Activated T-helper 2 cell treated with anti-CD3 and anti-CD28 coated beads, Interferon-gamma antibody, Interleukin-2, Interleukin-4, amounts not matched to agents 10 μg/mL and 5 μg/mL and 100 μg/mL, durations not matched to agents 14 hours and 24 hours and 36 hours (primary cell): ENCODE data around the gene LINGO3. TPM values are rescaled to one million over a fixed set of nuclear protein-coding genes. Genes with fewer than 3 reads are reported as not detected.

ENCODE experiments used
- DNase-seq: peaks from one replicate; pipeline ENCODE4 v3.0.0; 2021; ENCODE audit warnings: low spot score
- H3K27ac Mint-ChIP-seq: one replicate; pipeline ENCODE4 v1.8.0; 2021; ENCODE audit warnings: mixed read lengths
- H3K27me3 Mint-ChIP-seq: one replicate; pipeline ENCODE4 v1.8.0; 2021; ENCODE audit warnings: low read depth, mixed read lengths
- H3K36me3 Mint-ChIP-seq: one replicate; pipeline ENCODE4 v1.8.0; 2021; ENCODE audit warnings: low read depth, mixed read lengths
- H3K4me1 Mint-ChIP-seq: one replicate; pipeline ENCODE4 v1.8.0; 2021; ENCODE audit warnings: low read depth, mixed read lengths
- H3K4me3 Mint-ChIP-seq: one replicate; pipeline ENCODE4 v1.8.0; 2021; ENCODE audit warnings: low read depth, mild to moderate bottlenecking, moderate library complexity, mixed read lengths
- H3K9me3 Mint-ChIP-seq: one replicate; pipeline ENCODE4 v1.8.0; 2021; ENCODE audit warnings: mixed read lengths
- intact Hi-C: fragments of 100-400 bp; cut with micrococcal nuclease; formaldehyde crosslinking; loops from one replicate; pipeline ENCODE4 v1.15.1; 2023
- total RNA-seq: library from RNA; stranded (reverse); gene quantifications from 2 replicates; pipeline ENCODE4 v1.2.3, GENCODE V29; 2022

The LINGO3 gene
- total RNA-seq, 1 donor from 2014 or later: 0.23 TPM

- Mint-ChIP-seq H3K27me3 (no peaks in the 10 kb centered on the region), H3K27ac (peak within 1 kb of the TSS; percentile 100), H3K4me3 (peak within 1 kb of the TSS; percentile 100), H3K36me3 (peaks cover 39% of the 10 kb centered on the region), H3K4me1 (peaks cover 44% of the 10 kb centered on the region), H3K9me3 (no peaks in the 10 kb centered on the region)
- peak; percentile 90 for DNase-seq
- intact Hi-C loops: loop anchor here (5.0 kb wide), 2 partner anchors 56 to 91 kb away; partner anchors contain the start of genes PLEKHJ1 and SF3A2
Measured at GRCh38 chr19:2328401-2329148, 20.6 kb upstream of the LINGO3 start, which contains the start of the genes LSM7 and SPPL2B. Gene LSM7 (minus strand): TSS chr19:2328586. CDS start chr19:2328566, 20 bp downstream. Gene SPPL2B (plus strand): TSS chr19:2328684. CDS start chr19:2328710, 26 bp downstream.

GRCh38 chr19:2327773-2328400, 19.9 kb upstream of the LINGO3 start:
- peaks cover 44% of the 10 kb centered on the region for H3K4me1 Mint-ChIP-seq
- H3K27me3 Mint-ChIP-seq: no peaks in the 10 kb centered on the region
- H3K9me3 Mint-ChIP-seq: no peaks in the 10 kb centered on the region
- intact Hi-C loops: loop anchor here (5.0 kb wide), 2 partner anchors 56 to 91 kb away; partner anchors contain the start of genes PLEKHJ1 and SF3A2
- peak; percentile 76 for DNase-seq
- H3K36me3 Mint-ChIP-seq: peaks cover 40% of the 10 kb centered on the region
- H3K27ac Mint-ChIP-seq: peak overlapping the region; percentile 100
- H3K4me3 Mint-ChIP-seq: peak overlapping the region; percentile 100

GRCh38 chr19:2326699-2327360, 18.9 kb upstream of the LINGO3 start:
- peak overlapping the region; percentile 97 for H3K27ac Mint-ChIP-seq
- peak overlapping the region; percentile 100 for H3K4me3 Mint-ChIP-seq
- peaks cover 39% of the 10 kb centered on the region for H3K4me1 Mint-ChIP-seq
- no peak for DNase-seq
- H3K36me3 Mint-ChIP-seq: peaks cover 42% of the 10 kb centered on the region
- no peaks in the 10 kb centered on the region for H3K9me3 Mint-ChIP-seq
- H3K27me3 Mint-ChIP-seq: no peaks in the 10 kb centered on the region
- intact Hi-C loops: loop anchor here (5.0 kb wide), 2 partner anchors 55 to 90 kb away; partner anchors contain the start of genes PLEKHJ1 and SF3A2

GRCh38 chr19:2325281-2326046, 17.5 kb upstream of the LINGO3 start:
- peaks cover 42% of the 10 kb centered on the region for H3K36me3 Mint-ChIP-seq
- peak overlapping the region; percentile 59 for H3K27ac Mint-ChIP-seq
- H3K27me3 Mint-ChIP-seq: no peaks in the 10 kb centered on the region
- intact Hi-C loops: loop anchor here (5.0 kb wide), 2 partner anchors 53 to 88 kb away; partner anchors contain the start of genes PLEKHJ1 and SF3A2
- H3K4me3 Mint-ChIP-seq: peak overlapping the region; percentile 43
- DNase-seq: no peak
- no peaks in the 10 kb centered on the region for H3K9me3 Mint-ChIP-seq
- H3K4me1 Mint-ChIP-seq: peaks cover 35% of the 10 kb centered on the region

- peaks cover 40% of the 10 kb centered on the region for H3K36me3 Mint-ChIP-seq
- H3K27me3 Mint-ChIP-seq: no peaks in the 10 kb centered on the region
- DNase-seq: no peak
- no peaks in the 10 kb centered on the region for H3K9me3 Mint-ChIP-seq
- no peak overlapping the region for H3K27ac Mint-ChIP-seq
- H3K4me3 Mint-ChIP-seq: no peak overlapping the region
- peaks cover 26% of the 10 kb centered on the region for H3K4me1 Mint-ChIP-seq
- intact Hi-C loops: no loop called here
Measured at GRCh38 chr19:2324220-2324948, 16.4 kb upstream of the LINGO3 start.

- H3K4me1 Mint-ChIP-seq: peaks cover 23% of the 10 kb centered on the region
- no peak overlapping the region for H3K4me3 Mint-ChIP-seq
- peaks cover 36% of the 10 kb centered on the region for H3K36me3 Mint-ChIP-seq
Measured at GRCh38 chr19:2323707-2324106, 15.8 kb upstream of the LINGO3 start.

GRCh38 chr19:2321565-2322283, 13.8 kb upstream of the LINGO3 start:
- Mint-ChIP-seq H3K4me1 (peaks cover 13% of the 10 kb centered on the region), H3K27me3 (no peaks in the 10 kb centered on the region), H3K36me3 (peaks cover 25% of the 10 kb centered on the region), H3K9me3 (no peaks in the 10 kb centered on the region), H3K4me3 (no peak overlapping the region), H3K27ac (no peak overlapping the region)
- intact Hi-C loops: no loop called here
- DNase-seq: no peak

More at GRCh38 chr19:2323707-2324106, 15.8 kb upstream of the LINGO3 start:
- intact Hi-C loops: no loop called here
- no peak for DNase-seq
- H3K27me3 Mint-ChIP-seq: no peaks in the 10 kb centered on the region
- H3K9me3 Mint-ChIP-seq: no peaks in the 10 kb centered on the region
- no peak overlapping the region for H3K27ac Mint-ChIP-seq

GRCh38 chr19:2320939-2321338, 13.0 kb upstream of the LINGO3 start:
- no peaks in the 10 kb centered on the region for H3K9me3 Mint-ChIP-seq
- peaks cover 7% of the 10 kb centered on the region for H3K4me1 Mint-ChIP-seq
- H3K4me3 Mint-ChIP-seq: no peak overlapping the region
- H3K36me3 Mint-ChIP-seq: peaks cover 19% of the 10 kb centered on the region
- no peak overlapping the region for H3K27ac Mint-ChIP-seq
- no peak for DNase-seq
- H3K27me3 Mint-ChIP-seq: no peaks in the 10 kb centered on the region
- intact Hi-C loops: no loop called here

GRCh38 chr19:2320049-2320448, 12.1 kb upstream of the LINGO3 start:
- no peak overlapping the region for H3K27ac Mint-ChIP-seq
- no peak overlapping the region for H3K4me3 Mint-ChIP-seq

GRCh38 chr19:2319551-2319950, 11.6 kb upstream of the LINGO3 start:
- H3K27ac Mint-ChIP-seq: no peak overlapping the region
- H3K27me3 Mint-ChIP-seq: peaks cover 4% of the 10 kb centered on the region
- intact Hi-C loops: no loop called here
- DNase-seq: no peak
- H3K9me3 Mint-ChIP-seq: peaks cover 9% of the 10 kb centered on the region
- H3K4me3 Mint-ChIP-seq: no peak overlapping the region
- H3K36me3 Mint-ChIP-seq: peaks cover 8% of the 10 kb centered on the region
- no peaks in the 10 kb centered on the region for H3K4me1 Mint-ChIP-seq

More at GRCh38 chr19:2320049-2320448, 12.1 kb upstream of the LINGO3 start:
- H3K4me1 Mint-ChIP-seq: no peaks in the 10 kb centered on the region
- intact Hi-C loops: no loop called here
- peaks cover under 1% of the 10 kb centered on the region for H3K27me3 Mint-ChIP-seq
- no peak for DNase-seq
- peaks cover 12% of the 10 kb centered on the region for H3K36me3 Mint-ChIP-seq
- H3K9me3 Mint-ChIP-seq: peaks cover 4% of the 10 kb centered on the region

GRCh38 chr19:2318923-2319322, 11.0 kb upstream of the LINGO3 start:
- Mint-ChIP-seq H3K36me3 (peaks cover 3% of the 10 kb centered on the region), H3K4me3 (no peak overlapping the region), H3K27me3 (peaks cover 4% of the 10 kb centered on the region), H3K27ac (no peak overlapping the region), H3K9me3 (peaks cover 13% of the 10 kb centered on the region), H3K4me1 (no peaks in the 10 kb centered on the region)
- intact Hi-C loops: no loop called here
- no peak for DNase-seq
